ENCODE results near the gene GANAB. TPM values are rescaled to one million over a fixed set of nuclear protein-coding genes. Genes with fewer than 3 reads are reported as not detected.
"Not testable (repeated sequence)": the region's sequence is repeated elsewhere in the genome, so short reads cannot be mapped to it uniquely, and the experiment has no call there.

Gene GANAB
- total and polyA plus RNA-seq, 2 of the 4 experiments (the other 2 are of a cell fraction): 209 to 344 TPM

- CTCF ChIA-PET; H2BK120ac ChIP-seq (ENCODE audit: low read depth, low read length); H3K23ac ChIP-seq (ENCODE audit: low read depth, low read length); H3K27ac ChIP-seq (ENCODE audit: insufficient read depth, low read length); H3K4me2 ChIP-seq (ENCODE audit: low read depth, low read length); intact Hi-C loops (cut with micrococcal nuclease); H2BK15ac ChIP-seq (ENCODE audit: low read depth, low read length); H3K9me3 ChIP-seq (ENCODE audit: control insufficient read depth, insufficient read depth, low read length); in situ Hi-C loops (cut with MboI; ENCODE audit: low sequenced_read_pairs); H4K8ac ChIP-seq (ENCODE audit: low read depth in 2 of 2, low read length in 2 of 2); H3K27me3 ChIP-seq (ENCODE audit: control insufficient read depth, insufficient read depth, low read length); H4K20me1 ChIP-seq (ENCODE audit: insufficient read depth, low read length); H3K56ac ChIP-seq (ENCODE audit: extremely low read depth, insufficient read depth, low read length); H4K91ac ChIP-seq (ENCODE audit: insufficient read depth, low read depth, low read length); H2AK5ac ChIP-seq (ENCODE audit: low read depth, low read length); H3K4me3 ChIP-seq (ENCODE audit: insufficient read depth, low read depth, low read length); H2AFZ ChIP-seq (replicated peaks; ENCODE audit: low read length, poor library complexity); DNase-seq; H3K4me1 ChIP-seq (ENCODE audit: control insufficient read depth, insufficient read depth, low read length); H2AK9ac ChIP-seq (replicated peaks; ENCODE audit: low read depth, low read length, poor library complexity); H3K9ac ChIP-seq (ENCODE audit: low read depth, low read length); H2BK5ac ChIP-seq (ENCODE audit: low read depth, low read length, poor library complexity, severe bottlenecking); H3K18ac ChIP-seq (ENCODE audit: low read depth, low read length); POLR2A ChIA-PET (ENCODE audit: unreplicated experiment); H2BK20ac ChIP-seq (ENCODE audit: low read depth, low read length); H3K4ac ChIP-seq (ENCODE audit: low read depth, low read length); H4K5ac ChIP-seq (ENCODE audit: low read depth, low read length); dilution Hi-C loops (cut with HindIII; ENCODE audit: low sequenced_read_pairs, unreplicated experiment); H3K14ac ChIP-seq (replicated peaks; ENCODE audit: low read depth, low read length); H3K9me1 ChIP-seq (ENCODE audit: insufficient read depth, low read length); BruUV-seq (replicated peaks); ATAC-seq (ENCODE audit: low read depth): not testable (repeated sequence)
- WGBS, 2 experiments (ENCODE audit: extremely low coverage in 2 of 2, insufficient read length in 1 of 2): 100% methylated on average over 1 of the region's 7 CpGs; no CpG with 5 or more reads in 1 of the 2 experiments
- H3K79me1 ChIP-seq (ENCODE audit: low read depth in 1 of 2, low read length in 2 of 2): peaks cover 11 to 47% of the 10 kb centered on the region in 2 experiments
- H3K36me3 ChIP-seq (ENCODE audit: control insufficient read depth, insufficient read depth, low read length): peaks cover 22% of the 10 kb centered on the region
Observed at GRCh38 chr11:62585356-62585755, 61.1 kb downstream of the GANAB start.

- H3K18ac ChIP-seq (ENCODE audit: low read depth, low read length); ATAC-seq (ENCODE audit: low read depth); H3K27me3 ChIP-seq (ENCODE audit: control insufficient read depth, insufficient read depth, low read length); H3K9me3 ChIP-seq (ENCODE audit: control insufficient read depth, insufficient read depth, low read length); H3K9me1 ChIP-seq (ENCODE audit: insufficient read depth, low read length); H2AK9ac ChIP-seq (replicated peaks; ENCODE audit: low read depth, low read length, poor library complexity); in situ Hi-C loops (cut with MboI; ENCODE audit: low sequenced_read_pairs); H4K5ac ChIP-seq (ENCODE audit: low read depth, low read length); H3K27ac ChIP-seq (ENCODE audit: insufficient read depth, low read length); H2BK120ac ChIP-seq (ENCODE audit: low read depth, low read length); H4K20me1 ChIP-seq (ENCODE audit: insufficient read depth, low read length); H2AK5ac ChIP-seq (ENCODE audit: low read depth, low read length); H2AFZ ChIP-seq (replicated peaks; ENCODE audit: low read length, poor library complexity); H3K4me2 ChIP-seq (ENCODE audit: low read depth, low read length); H4K8ac ChIP-seq (ENCODE audit: low read depth in 2 of 2, low read length in 2 of 2); BruUV-seq (replicated peaks); intact Hi-C loops (cut with micrococcal nuclease); dilution Hi-C loops (cut with HindIII; ENCODE audit: low sequenced_read_pairs, unreplicated experiment); H3K56ac ChIP-seq (ENCODE audit: extremely low read depth, insufficient read depth, low read length); H3K4ac ChIP-seq (ENCODE audit: low read depth, low read length); H3K9ac ChIP-seq (ENCODE audit: low read depth, low read length); H3K23ac ChIP-seq (ENCODE audit: low read depth, low read length); H3K4me3 ChIP-seq (ENCODE audit: insufficient read depth, low read depth, low read length); CTCF ChIA-PET; H3K14ac ChIP-seq (replicated peaks; ENCODE audit: low read depth, low read length); H3K4me1 ChIP-seq (ENCODE audit: control insufficient read depth, insufficient read depth, low read length); H2BK15ac ChIP-seq (ENCODE audit: low read depth, low read length); H4K91ac ChIP-seq (ENCODE audit: insufficient read depth, low read depth, low read length); DNase-seq; H2BK20ac ChIP-seq (ENCODE audit: low read depth, low read length); H2BK5ac ChIP-seq (ENCODE audit: low read depth, low read length, poor library complexity, severe bottlenecking); POLR2A ChIA-PET (ENCODE audit: unreplicated experiment): not testable (repeated sequence)
- peaks cover 33% of the 10 kb centered on the region for H3K36me3 ChIP-seq (ENCODE audit: control insufficient read depth, insufficient read depth, low read length)
- peaks cover 7 to 33% of the 10 kb centered on the region in 2 experiments for H3K79me1 ChIP-seq (ENCODE audit: low read depth in 1 of 2, low read length in 2 of 2)
- 100% methylated on average over 1 of the region's 4 CpGs; no CpG with 5 or more reads in 1 of the 2 experiments for WGBS, 2 experiments (ENCODE audit: extremely low coverage in 2 of 2, insufficient read length in 1 of 2)
Observed at GRCh38 chr11:62581735-62582134, 64.7 kb downstream of the GANAB start.
